Liver (tissue), 9 donors: ENCODE data around the gene XPNPEP1. TPM values are rescaled to one million over a fixed set of nuclear protein-coding genes. Genes with fewer than 3 reads are reported as not detected.

Experiments used
- DNase-seq: peaks from one replicate; pipeline ENCODE4 v3.0.0-alpha.2; 2017; ENCODE audit warnings: low spot score
- H3K27ac ChIP-seq, 2 donors: one replicate each; pipeline ENCODE4 v1.7.0; 2013; ENCODE audit warnings: inconsistent platforms in 2 of 2, low read length in 2 of 2, control low read depth in 1 of 2, low read depth in 1 of 2, mild to moderate bottlenecking in 1 of 2
- H3K27me3 ChIP-seq, 4 donors: one replicate each; pipeline versions ENCODE4 v1.6.1 to v1.7.0; 2013; ENCODE audit warnings: low read length in 3 of 4, inconsistent platforms in 1 of 4, mild to moderate bottlenecking in 1 of 4, moderate library complexity in 1 of 4; ENCODE audit not compliant: control insufficient read depth in 4 of 4, insufficient read depth in 4 of 4
- H3K36me3 ChIP-seq, 4 donors: one replicate each; pipeline versions ENCODE4 v1.6.1 to v1.7.0; 2013; ENCODE audit warnings: low read length in 3 of 4, mild to moderate bottlenecking in 3 of 4, low read depth in 1 of 4, moderate library complexity in 1 of 4; ENCODE audit not compliant: control insufficient read depth in 4 of 4, insufficient read depth in 3 of 4
- H3K4me1 ChIP-seq, 4 donors: one replicate each; pipeline versions ENCODE4 v1.6.1 to v1.7.0; 2013; ENCODE audit warnings: low read length in 3 of 4, mild to moderate bottlenecking in 3 of 4, moderate library complexity in 1 of 4; ENCODE audit not compliant: control insufficient read depth in 4 of 4, insufficient read depth in 4 of 4
- H3K4me3 ChIP-seq, 3 donors: one replicate each; pipeline versions ENCODE4 v1.6.1 to v1.7.0; 2013; ENCODE audit warnings: low read length in 3 of 3, control low read depth in 1 of 3, low read depth in 1 of 3, mild to moderate bottlenecking in 1 of 3
- H3K9ac ChIP-seq, 2 donors: one replicate each; pipeline ENCODE4 v1.7.0; 2013; ENCODE audit warnings: low read length in 2 of 2, mild to moderate bottlenecking in 2 of 2, moderate library complexity in 2 of 2, control low read depth in 1 of 2, low read depth in 1 of 2
- H3K9me3 ChIP-seq, 4 donors: one replicate each; pipeline versions ENCODE4 v1.6.1 to v1.7.0; 2013; ENCODE audit warnings: low read length in 3 of 4; ENCODE audit not compliant: control insufficient read depth in 4 of 4
- EGR1 ChIP-seq, 2 donors: IDR thresholded peaks; 2 replicates each; pipeline ENCODE4 v1.6.1; 2016 to 2018; ENCODE audit warnings: antibody characterized with exemption in 2 of 2, low read depth in 2 of 2
- FOXA1 ChIP-seq: IDR thresholded peaks from 2 replicates; pipeline ENCODE4 v1.6.1; 2016; ENCODE audit warnings: antibody characterized with exemption
- FOXA2 ChIP-seq: IDR thresholded peaks from 2 replicates; pipeline ENCODE4 v1.6.1; 2016; ENCODE audit warnings: antibody characterized with exemption
- GABPA ChIP-seq, 2 donors: IDR thresholded peaks in 1 of 2; conservative IDR thresholded peaks in 1 of 2; 2 replicates each; pipeline ENCODE4 v1.6.1; 2016; ENCODE audit warnings: antibody characterized with exemption in 2 of 2, mild to moderate bottlenecking in 1 of 2, moderate library complexity in 1 of 2
- HNF4A ChIP-seq, 2 donors: conservative IDR thresholded peaks; 2 replicates each; pipeline ENCODE4 v1.6.1; 2016; ENCODE audit warnings: antibody characterized with exemption in 2 of 2, mild to moderate bottlenecking in 2 of 2
- HNF4G ChIP-seq: IDR thresholded peaks from 2 replicates; pipeline ENCODE4 v1.6.1; 2016; ENCODE audit warnings: antibody characterized with exemption
- JUND ChIP-seq, 2 donors: IDR thresholded peaks; 2 replicates each; pipeline ENCODE4 v1.6.1; 2016; ENCODE audit warnings: antibody characterized with exemption in 2 of 2
- RAD21 ChIP-seq, 2 donors: IDR thresholded peaks; 2 replicates each; pipeline ENCODE4 v1.6.1; 2016; ENCODE audit warnings: antibody characterized with exemption in 2 of 2, mild to moderate bottlenecking in 2 of 2
- RXRA ChIP-seq, 2 donors: IDR thresholded peaks; 2 replicates each; pipeline ENCODE4 v1.6.1; 2017 to 2018; ENCODE audit warnings: antibody characterized with exemption in 2 of 2, mild to moderate bottlenecking in 1 of 2
- SP1 ChIP-seq: IDR thresholded peaks from 2 replicates; pipeline ENCODE4 v1.6.1; 2018; ENCODE audit warnings: antibody characterized with exemption, mild to moderate bottlenecking
- TAF1 ChIP-seq: conservative IDR thresholded peaks from 2 replicates; pipeline ENCODE4 v1.6.1; 2016; ENCODE audit warnings: antibody characterized with exemption, mild to moderate bottlenecking
- YY1 ChIP-seq: IDR thresholded peaks from 2 replicates; pipeline ENCODE4 v1.6.1; 2016; ENCODE audit warnings: antibody characterized with exemption, mild to moderate bottlenecking
- WGBS: extraction: QIAGEN DNeasy Blood & Tissue Kit; methylation state at CpG from one replicate; pipeline ENCODE4 v1.1.7; 2013; 5-methylcytosine and 5-hydroxymethylcytosine counted together
- polyA plus RNA-seq, 2 donors: library from polyadenylated mRNA; stranded (reverse) in 1 of 2; unstranded in 1 of 2; fragments of 200-250 nt in 1 of 2; fragments of >200 nt in 1 of 2; fragmentation: Nextera tagmentation in 1 of 2; extraction: Ambion mirVana in 1 of 2; gene quantifications; one replicate each; pipeline versions ENCODE4 v1.2.1 to v1.2.3, GENCODE V29; 2013 to 2015
- total RNA-seq, 2 donors: library from RNA; depleted of rRNA; stranded (reverse); fragments of >200 nt; gene quantifications; one replicate each; pipeline ENCODE4 v1.2.3, GENCODE V29; 2014
- TF ChIP-seq, protein P1 (sequence below): fragments of 150-350 bp; IDR thresholded peaks from 2 replicates; pipeline ENCODE4 v1.5.1; 2017; ENCODE audit warnings: improper control_type of control experiment, low read depth, low read length; ENCODE audit not compliant: missing input control
- TF ChIP-seq, protein P2 (sequence below): IDR thresholded peaks from 2 replicates; pipeline ENCODE4 v1.6.1; 2016; ENCODE audit warnings: antibody characterized with exemption, mild to moderate bottlenecking
- TF ChIP-seq, protein P3 (sequence below): IDR thresholded peaks from 2 replicates; pipeline ENCODE4 v1.6.1; 2016; ENCODE audit warnings: antibody characterized with exemption
- TF ChIP-seq, protein P4 (sequence below): IDR thresholded peaks from 2 replicates; pipeline ENCODE4 v1.6.1; 2016; ENCODE audit warnings: antibody characterized with exemption
- TF ChIP-seq, protein P5 (sequence below): IDR thresholded peaks from 2 replicates; pipeline ENCODE4 v1.6.1; 2016; ENCODE audit warnings: antibody characterized with exemption
- donor health status: healthy.
- donor health status: healthy.
- donor health status: healthy.
- donor health status: healthy.
- donor health status: healthy.

The XPNPEP1 gene
- total and polyA plus RNA-seq, 4 donors: 9.1 to 38.1 (median 27.3) TPM

DNA sequence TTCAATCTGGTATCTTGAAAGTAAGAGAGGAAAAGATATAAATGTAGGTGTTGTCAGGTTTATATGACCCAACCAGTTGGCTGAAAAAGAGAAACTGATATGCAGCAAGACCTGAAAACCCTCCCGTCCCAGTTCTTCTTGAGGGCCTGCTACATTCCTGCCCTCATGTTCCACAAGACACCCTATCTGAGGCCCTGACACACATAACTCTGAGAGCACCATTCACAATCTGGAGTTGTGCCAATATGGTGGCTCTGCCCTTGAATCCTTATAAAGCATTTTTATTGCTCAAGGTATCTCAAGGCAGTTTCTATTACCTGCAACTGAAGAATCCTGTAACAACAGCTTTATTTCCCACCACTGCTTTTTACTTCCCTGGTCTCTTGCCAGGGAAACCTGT lies 17.0 kb downstream of the XPNPEP1 start:
- WGBS: 96% methylated on average over 1 of the region's 1 CpG
- no peak overlapping the region for H3K9ac ChIP-seq
- TF ChIP-seq RXRA (IDR thresholded peaks at IDR 0.05) (no peak), FOXA1 (no peak), RAD21 (IDR thresholded peaks at IDR 0.05) (no peak), YY1 (no peak), GABPA (IDR thresholded peaks at IDR 0.05 in 1 of 2, conservative IDR thresholded peaks at IDR 0.05 in 1 of 2) (no peak), SP1 (no peak), HNF4A (conservative IDR thresholded peaks at IDR 0.05) (no peak), FOXA2 (no peak), EGR1 (IDR thresholded peaks at IDR 0.05; ENCODE audit: low read depth in 2 of 2) (no peak), HNF4G (no peak)
- TF ChIP-seq, protein P1, sequence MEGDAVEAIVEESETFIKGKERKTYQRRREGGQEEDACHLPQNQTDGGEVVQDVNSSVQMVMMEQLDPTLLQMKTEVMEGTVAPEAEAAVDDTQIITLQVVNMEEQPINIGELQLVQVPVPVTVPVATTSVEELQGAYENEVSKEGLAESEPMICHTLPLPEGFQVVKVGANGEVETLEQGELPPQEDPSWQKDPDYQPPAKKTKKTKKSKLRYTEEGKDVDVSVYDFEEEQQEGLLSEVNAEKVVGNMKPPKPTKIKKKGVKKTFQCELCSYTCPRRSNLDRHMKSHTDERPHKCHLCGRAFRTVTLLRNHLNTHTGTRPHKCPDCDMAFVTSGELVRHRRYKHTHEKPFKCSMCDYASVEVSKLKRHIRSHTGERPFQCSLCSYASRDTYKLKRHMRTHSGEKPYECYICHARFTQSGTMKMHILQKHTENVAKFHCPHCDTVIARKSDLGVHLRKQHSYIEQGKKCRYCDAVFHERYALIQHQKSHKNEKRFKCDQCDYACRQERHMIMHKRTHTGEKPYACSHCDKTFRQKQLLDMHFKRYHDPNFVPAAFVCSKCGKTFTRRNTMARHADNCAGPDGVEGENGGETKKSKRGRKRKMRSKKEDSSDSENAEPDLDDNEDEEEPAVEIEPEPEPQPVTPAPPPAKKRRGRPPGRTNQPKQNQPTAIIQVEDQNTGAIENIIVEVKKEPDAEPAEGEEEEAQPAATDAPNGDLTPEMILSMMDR: no peak
- TF ChIP-seq, protein P2, sequence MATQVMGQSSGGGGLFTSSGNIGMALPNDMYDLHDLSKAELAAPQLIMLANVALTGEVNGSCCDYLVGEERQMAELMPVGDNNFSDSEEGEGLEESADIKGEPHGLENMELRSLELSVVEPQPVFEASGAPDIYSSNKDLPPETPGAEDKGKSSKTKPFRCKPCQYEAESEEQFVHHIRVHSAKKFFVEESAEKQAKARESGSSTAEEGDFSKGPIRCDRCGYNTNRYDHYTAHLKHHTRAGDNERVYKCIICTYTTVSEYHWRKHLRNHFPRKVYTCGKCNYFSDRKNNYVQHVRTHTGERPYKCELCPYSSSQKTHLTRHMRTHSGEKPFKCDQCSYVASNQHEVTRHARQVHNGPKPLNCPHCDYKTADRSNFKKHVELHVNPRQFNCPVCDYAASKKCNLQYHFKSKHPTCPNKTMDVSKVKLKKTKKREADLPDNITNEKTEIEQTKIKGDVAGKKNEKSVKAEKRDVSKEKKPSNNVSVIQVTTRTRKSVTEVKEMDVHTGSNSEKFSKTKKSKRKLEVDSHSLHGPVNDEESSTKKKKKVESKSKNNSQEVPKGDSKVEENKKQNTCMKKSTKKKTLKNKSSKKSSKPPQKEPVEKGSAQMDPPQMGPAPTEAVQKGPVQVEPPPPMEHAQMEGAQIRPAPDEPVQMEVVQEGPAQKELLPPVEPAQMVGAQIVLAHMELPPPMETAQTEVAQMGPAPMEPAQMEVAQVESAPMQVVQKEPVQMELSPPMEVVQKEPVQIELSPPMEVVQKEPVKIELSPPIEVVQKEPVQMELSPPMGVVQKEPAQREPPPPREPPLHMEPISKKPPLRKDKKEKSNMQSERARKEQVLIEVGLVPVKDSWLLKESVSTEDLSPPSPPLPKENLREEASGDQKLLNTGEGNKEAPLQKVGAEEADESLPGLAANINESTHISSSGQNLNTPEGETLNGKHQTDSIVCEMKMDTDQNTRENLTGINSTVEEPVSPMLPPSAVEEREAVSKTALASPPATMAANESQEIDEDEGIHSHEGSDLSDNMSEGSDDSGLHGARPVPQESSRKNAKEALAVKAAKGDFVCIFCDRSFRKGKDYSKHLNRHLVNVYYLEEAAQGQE: no peak
- TF ChIP-seq, protein P3, sequence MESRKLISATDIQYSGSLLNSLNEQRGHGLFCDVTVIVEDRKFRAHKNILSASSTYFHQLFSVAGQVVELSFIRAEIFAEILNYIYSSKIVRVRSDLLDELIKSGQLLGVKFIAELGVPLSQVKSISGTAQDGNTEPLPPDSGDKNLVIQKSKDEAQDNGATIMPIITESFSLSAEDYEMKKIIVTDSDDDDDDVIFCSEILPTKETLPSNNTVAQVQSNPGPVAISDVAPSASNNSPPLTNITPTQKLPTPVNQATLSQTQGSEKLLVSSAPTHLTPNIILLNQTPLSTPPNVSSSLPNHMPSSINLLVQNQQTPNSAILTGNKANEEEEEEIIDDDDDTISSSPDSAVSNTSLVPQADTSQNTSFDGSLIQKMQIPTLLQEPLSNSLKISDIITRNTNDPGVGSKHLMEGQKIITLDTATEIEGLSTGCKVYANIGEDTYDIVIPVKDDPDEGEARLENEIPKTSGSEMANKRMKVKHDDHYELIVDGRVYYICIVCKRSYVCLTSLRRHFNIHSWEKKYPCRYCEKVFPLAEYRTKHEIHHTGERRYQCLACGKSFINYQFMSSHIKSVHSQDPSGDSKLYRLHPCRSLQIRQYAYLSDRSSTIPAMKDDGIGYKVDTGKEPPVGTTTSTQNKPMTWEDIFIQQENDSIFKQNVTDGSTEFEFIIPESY: no peak
- TF ChIP-seq, protein P4, sequence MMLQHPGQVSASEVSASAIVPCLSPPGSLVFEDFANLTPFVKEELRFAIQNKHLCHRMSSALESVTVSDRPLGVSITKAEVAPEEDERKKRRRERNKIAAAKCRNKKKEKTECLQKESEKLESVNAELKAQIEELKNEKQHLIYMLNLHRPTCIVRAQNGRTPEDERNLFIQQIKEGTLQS: no peak
- TF ChIP-seq, protein P5, sequence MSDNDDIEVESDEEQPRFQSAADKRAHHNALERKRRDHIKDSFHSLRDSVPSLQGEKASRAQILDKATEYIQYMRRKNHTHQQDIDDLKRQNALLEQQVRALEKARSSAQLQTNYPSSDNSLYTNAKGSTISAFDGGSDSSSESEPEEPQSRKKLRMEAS: no peak
- H3K27ac ChIP-seq: no peak overlapping the region
- H3K4me3 ChIP-seq: no peak overlapping the region
- peaks cover 0 to 13% (median 10%) of the 10 kb centered on the region in 4 donors for H3K36me3 ChIP-seq
- no peak for DNase-seq
- no peaks in the 10 kb centered on the region for H3K27me3 ChIP-seq
- no peaks in the 10 kb centered on the region for H3K9me3 ChIP-seq
- H3K4me1 ChIP-seq: no peaks in the 10 kb centered on the region

DNA sequence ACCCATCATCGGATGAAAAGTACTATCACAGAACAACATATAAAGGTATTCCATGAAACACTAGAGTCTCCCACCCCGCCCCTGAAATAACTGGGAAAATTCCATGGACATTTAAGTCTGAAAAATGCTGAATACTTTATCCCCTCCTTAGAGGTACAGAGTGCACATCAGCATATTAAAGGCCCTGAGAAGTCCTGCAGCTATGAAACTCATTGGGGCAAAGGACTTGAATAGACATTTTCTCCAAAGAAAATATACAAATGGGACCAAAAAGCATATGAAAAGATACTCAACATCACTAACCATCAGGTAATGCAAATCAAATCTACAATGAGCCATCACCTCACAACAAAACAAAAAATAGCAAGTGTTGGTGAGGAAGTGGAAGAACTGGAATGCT lies 18.9 kb downstream of the XPNPEP1 start:
- 95% methylated on average over 2 of the region's 2 CpGs for WGBS
- DNase-seq: no peak
- H3K4me1 ChIP-seq: peaks cover 0 to 12% (median 8%) of the 10 kb centered on the region in 4 donors
- TF ChIP-seq RXRA (IDR thresholded peaks at IDR 0.05) (no peak), HNF4G (no peak), HNF4A (conservative IDR thresholded peaks at IDR 0.05) (no peak), FOXA1 (no peak), JUND (IDR thresholded peaks at IDR 0.05) (no peak), TAF1 (no peak), FOXA2 (no peak)
- TF ChIP-seq, protein P4: no peak
- TF ChIP-seq, protein P2: no peak
- H3K9ac ChIP-seq: no peak overlapping the region
- H3K27me3 ChIP-seq: no peaks in the 10 kb centered on the region
- no peaks in the 10 kb centered on the region for H3K9me3 ChIP-seq
- no peak overlapping the region for H3K4me3 ChIP-seq
- H3K27ac ChIP-seq: no peak overlapping the region
- H3K36me3 ChIP-seq: peaks cover 0 to 13% (median 9%) of the 10 kb centered on the region in 4 donors
